DMS79 (cell line): ENCODE results near the gene ABLIM1.

Experiments used
- DNase-seq: peaks from one replicate; lab custom pipeline; 2025; lab: John Stamatoyannopoulos, UW

Gene ABLIM1

GRCh38 chr10:114404171-114405010 is 253.7 kb downstream of the ABLIM1 start, which contains the start of gene AFAP1L2:
Gene AFAP1L2, minus strand, starts transcription at chr10:114404502. Its CDS starts 47 bp downstream, at chr10:114404455.
- no peak for DNase-seq

GRCh38 chr10:114403541-114404161 is 254.4 kb downstream of the ABLIM1 start:
- DNase-seq: no peak

GRCh38 chr10:114402871-114403540 is 255.1 kb downstream of the ABLIM1 start:
- DNase-seq: no peak

DNA sequence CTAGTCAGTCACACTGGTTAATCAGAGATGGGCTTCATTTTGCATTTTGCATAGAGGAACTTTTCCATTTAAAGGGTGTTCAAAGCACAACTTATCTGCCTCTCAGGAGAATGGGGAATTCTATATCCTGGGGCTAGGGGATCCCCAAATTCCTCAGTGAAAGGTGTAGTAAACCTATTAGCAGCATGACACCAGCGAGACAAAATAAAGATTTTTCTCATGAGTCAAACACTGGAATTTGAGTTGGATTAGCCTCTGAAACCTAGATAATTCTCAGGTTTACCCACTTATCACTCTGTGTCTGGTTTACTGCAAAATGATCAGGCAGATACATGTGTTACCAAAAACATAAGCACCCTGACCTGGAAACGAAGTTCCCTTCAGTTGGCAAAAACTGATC is 255.8 kb downstream of the ABLIM1 start:
- no peak for DNase-seq

GRCh38 chr10:114401195-114401791 is 256.8 kb downstream of the ABLIM1 start:
- no peak for DNase-seq

GRCh38 chr10:114400091-114400490 is 258.0 kb downstream of the ABLIM1 start:
- DNase-seq: no peak

- no peak for DNase-seq
Measured at GRCh38 chr10:114399576-114399975, 258.5 kb downstream of the ABLIM1 start.

DNA sequence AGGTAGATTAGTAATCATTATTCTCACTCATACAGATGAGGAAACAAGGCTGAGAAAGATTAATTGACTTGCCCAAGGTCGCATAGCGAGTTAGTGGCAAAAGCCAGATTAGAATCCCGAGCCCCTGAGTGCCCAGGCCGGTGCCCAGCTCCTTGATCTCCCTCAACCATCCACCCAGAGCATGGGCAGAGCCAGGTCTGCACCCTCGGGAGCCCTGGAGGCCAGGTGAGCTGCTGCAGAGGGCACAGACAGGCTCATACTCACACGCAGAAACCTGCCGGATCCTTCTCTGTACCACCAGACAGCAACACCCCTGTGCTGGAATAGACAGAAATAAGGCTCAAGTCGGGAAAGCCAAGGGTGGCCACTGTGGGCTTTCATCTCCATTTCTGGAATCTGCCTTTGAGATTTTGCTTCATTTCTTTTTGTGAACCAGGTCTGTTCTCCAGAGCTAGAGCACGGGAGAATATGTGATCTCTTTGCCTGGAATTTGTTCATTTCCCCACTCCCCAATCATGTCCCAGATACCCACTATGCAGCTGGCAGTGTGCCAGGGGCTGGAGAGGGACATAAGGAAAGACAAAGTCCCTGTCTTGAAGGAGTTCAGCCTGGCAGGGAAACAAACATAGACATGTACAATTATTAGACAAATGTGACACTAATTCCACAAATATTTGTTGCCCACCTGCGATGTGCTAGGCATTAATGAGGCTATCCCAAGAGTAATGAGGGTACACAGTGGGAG is 259.3 kb downstream of the ABLIM1 start:
- DNase-seq: no peak

DNA sequence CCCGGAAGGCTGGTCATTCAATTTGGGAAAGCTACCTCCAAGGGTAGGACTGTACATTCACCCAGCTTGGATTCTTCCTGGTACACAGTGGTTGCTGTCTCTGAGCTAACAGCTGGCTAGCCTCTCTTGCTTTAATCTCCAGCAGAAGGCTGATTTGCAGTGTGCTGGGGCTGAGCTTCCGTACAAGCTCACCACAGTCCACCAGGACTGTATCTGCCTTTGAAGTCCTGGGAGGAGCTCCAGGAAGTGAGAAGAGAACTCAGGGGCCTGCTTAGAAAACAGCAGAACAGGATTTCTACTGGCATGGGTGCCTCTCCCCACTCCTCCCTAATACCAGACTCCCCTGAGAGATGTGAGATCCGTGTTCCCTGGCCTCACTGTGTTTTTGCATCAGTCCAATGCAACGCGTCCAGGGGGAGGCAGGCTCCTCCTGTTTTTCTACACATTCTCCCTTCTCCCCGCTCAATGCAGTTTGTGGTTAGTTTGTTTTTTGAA is 260.4 kb downstream of the ABLIM1 start:
- DNase-seq: no peak

DNA sequence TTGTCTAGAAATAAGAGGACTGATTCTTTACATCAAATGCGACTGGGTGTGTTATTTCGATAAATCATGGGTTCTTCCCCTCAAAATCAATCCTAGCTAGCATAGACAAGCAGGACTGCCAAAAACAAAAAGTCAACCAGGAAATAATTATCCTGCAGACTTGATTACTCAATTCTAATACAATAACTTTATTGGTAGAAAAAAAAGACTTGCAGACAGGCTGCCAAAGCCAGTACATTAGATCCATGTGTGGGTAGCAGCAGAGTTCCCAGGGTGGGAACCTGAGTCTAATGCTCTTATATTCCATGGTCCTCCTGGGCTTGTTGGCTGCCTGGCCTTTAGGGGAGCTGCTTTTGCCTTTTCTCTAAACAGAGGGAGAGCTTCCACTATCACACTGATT is 261.6 kb downstream of the ABLIM1 start:
- DNase-seq: no peak

DNA sequence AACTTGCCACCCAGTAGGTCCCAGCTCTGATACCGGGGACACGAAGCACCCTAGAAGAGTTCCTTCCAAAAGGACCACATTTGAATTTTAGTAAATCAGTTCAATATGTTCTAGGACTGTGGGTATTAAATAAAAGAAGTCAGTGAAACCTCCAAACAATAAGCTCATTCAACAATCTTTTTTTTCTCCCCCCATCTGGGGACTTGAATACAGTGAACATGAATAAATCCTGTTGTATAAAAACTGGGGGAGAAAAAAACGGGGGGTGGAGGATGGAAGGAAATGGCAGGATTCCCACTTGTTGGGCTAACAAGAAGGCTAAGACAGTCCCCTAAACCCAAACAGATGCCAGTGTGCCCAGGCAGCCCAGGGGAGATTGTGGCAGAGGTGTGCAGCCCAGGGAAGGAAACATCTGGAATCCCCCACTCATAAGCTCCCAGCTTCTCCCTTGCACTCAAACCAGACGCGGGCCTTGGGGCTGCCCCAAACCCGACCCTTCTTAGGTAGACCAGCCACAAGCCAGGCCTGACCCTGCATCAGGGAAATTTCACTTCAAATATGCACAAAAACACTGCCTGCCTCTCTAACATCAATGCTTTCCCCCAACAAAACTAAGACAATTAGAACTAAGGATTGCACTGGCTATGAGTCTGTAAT is 262.6 kb downstream of the ABLIM1 start:
- DNase-seq: no peak

GRCh38 chr10:114394531-114394930 is 263.5 kb downstream of the ABLIM1 start:
- DNase-seq: no peak

DNA sequence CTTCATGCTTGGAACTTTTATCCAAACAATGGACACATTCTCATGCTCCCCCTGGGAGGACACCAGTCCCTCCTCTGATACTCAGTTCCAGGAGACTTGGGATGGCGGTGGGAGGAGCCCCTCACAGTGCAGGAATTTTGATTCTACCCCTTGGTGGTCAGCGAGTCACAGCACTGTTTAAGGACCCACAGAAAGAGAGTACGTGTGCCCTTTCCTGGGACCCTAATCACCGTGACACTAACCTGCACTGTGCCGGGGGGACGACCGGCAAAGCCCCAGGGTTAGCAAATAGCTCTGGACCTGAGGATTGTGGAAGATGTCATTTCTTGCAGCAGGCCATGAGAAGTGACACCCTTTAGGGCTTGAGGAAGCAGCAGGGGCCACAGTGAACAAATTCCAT is 264.2 kb downstream of the ABLIM1 start:
- no peak for DNase-seq

DNA sequence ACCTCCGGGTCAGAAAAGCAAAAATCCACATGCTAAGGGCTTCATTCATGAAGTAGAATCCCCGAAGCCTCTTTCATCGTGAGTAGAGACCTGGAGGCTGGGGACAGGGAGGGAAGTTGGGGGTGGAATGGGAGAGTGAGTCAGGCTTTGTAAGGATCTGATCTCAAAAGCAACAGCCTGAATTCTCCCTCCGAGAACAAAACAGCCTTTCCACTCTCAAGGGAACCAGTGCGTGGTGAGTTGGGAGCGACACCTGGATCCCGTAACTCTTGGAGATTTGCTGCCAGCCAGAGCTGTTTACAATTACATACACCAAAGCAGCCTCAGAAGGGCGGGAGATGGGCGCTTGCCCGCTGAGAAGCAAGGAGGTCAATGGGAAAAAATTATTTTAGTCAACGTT is 264.6 kb downstream of the ABLIM1 start:
- DNase-seq: no peak

DNA sequence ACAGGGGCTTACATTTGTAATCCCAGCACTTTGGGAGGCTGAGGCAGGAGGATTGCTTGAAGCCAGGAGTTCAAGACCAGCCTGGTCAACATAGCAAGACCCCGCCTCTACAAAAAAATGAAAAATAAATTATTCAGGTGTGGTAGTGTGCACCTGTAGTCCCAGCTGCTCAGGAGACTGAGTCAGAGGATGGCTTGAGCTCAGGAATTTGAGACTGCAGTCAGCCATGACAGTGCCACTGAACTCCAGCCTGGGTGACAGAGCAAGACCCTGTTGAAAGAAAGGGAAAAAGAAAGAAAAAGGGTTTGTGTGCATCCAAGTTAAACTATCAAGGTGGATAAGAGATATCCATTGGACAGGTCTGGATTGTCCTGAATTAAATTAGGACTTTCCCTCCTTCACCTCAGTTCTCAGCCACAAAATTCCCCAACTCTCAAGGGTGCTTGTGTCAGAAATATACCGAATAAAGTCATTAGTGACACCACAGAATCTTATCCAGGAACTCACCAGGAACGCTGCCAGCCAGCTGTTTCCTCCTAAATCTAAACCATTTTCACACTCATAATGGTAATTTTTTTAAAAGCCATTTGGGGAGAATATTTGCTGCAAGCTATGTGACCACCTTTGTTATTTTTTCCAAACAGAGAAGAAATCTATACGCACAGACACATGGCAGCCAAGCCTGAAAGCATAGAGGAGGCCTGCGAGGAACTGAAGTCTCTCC is 265.8 kb downstream of the ABLIM1 start:
- no peak for DNase-seq

DNA sequence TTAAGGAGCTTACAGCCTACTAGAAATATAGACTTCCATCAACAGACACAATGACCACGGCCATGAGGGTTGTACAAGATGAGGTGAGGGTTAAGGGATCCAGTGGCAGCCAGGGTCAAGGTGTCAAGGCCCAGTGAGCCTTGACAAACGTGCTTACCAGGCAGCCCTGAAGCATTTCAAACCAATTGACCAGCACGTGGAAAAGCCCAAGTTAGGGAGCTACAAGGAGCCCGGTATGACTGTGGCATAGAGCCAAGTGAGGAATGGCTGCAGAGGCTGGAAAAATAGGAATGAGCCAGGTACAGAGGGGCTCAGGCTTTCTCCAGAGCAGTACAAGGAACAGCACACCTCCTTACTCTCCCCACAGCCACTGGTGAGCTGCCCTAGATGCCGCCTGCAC is 266.5 kb downstream of the ABLIM1 start:
- no peak for DNase-seq

GRCh38 chr10:114389426-114389825 is 268.6 kb downstream of the ABLIM1 start:
- peak; percentile 9 for DNase-seq

DNA sequence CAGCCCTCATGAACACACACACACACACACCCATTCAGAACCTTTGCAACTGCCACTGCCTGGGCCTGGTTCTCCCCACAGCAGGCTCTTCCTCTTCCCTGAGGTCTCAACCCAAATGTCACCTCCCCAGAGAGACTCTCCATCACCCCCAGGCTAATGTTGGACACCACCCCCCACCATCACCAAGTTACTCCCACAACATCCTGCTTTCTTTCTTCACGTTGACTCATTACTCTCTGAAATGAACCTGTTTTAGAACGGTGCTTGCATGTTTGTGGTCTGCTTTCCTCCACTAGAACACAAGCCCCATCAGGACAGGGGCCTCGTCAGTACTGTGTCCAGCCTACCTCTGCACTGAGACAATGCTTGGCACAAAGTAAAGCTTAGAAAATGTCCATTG is 269.8 kb downstream of the ABLIM1 start:
- DNase-seq: no peak

DNA sequence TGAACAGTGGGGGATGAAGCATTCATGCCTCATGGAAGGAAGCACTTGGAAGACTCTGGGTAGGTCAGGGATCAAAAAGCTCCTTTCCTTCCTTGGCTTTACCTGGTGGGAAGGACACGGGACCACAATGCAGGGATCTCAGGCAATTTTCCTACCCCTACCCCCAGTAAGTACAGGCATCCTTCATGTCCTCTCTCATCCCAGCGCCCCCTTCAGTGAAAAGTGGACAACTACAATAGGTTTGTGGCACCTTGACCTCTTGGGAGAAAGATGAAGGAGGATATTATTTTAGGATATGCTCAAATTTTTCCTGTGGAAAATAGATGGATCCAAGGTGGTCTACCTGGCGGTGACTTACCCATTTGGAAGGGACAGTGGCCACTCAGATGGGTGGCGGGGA is 270.3 kb downstream of the ABLIM1 start:
- no peak for DNase-seq

DNA sequence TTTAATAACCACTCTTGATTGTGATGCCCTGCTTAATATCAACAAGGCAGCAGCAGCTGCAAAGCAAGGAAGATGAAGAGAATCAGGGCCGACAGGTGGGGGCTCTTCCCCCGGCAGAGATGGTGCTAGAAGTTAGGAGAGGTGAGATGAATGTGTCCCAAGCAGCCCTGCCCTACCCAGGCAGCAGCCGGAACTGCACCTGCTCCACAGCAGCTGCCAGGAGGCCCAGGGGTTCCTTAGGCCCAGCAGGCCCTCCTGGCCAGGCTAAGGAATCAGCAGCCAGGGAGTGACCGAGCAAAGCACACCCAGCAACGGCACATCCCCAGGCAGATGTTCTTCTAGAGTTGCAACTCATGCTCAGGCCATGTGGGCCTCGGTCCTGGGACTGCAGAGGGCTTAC is 271.6 kb downstream of the ABLIM1 start:
- DNase-seq: no peak
